Bronchial epithelial cell (primary cell): ENCODE results near the gene CHCHD6. TPM values are rescaled to one million over a fixed set of nuclear protein-coding genes. Genes with fewer than 3 reads are reported as not detected.

Experiments used
- DNase-seq: peaks from one replicate; pipeline ENCODE4 v3.0.0-alpha.2; 2010; ENCODE audit warnings: low read depth
- FAIRE-seq: peaks from 2 replicates; lab custom pipeline; 2011; peaks lifted over from hg19 to GRCh38; lab: Jason Lieb, UNC
- H3K27me3 ChIP-seq: 2 replicates; pipeline ENCODE4 v1.5.1; 2011; ENCODE audit warnings: low read length; ENCODE audit not compliant: control insufficient read depth, insufficient read depth
- H3K36me3 ChIP-seq: 2 replicates; pipeline ENCODE4 v1.5.1; 2011; ENCODE audit warnings: low read length; ENCODE audit not compliant: control insufficient read depth, insufficient read depth
- H3K4me3 ChIP-seq: 2 replicates; pipeline ENCODE4 v1.5.1; 2011; ENCODE audit warnings: mild to moderate bottlenecking, low read depth, low read length, control low read depth
- total RNA-seq: library from RNA; depleted of rRNA; stranded (reverse); fragments of >200 nt; gene quantifications from 2 replicates; pipeline ENCODE4 v1.2.1, GENCODE V29; 2014
- TF ChIP-seq, protein P1 (sequence below): IDR thresholded peaks from 2 replicates; pipeline ENCODE4 v1.5.1; 2011; ENCODE audit warnings: mild to moderate bottlenecking, moderate library complexity, low read length, control low read depth, inconsistent platforms; ENCODE audit not compliant: insufficient read depth, severe bottlenecking

The CHCHD6 gene
- total RNA-seq, 1 donor from 2014 or later = 25.5 TPM

DNA sequence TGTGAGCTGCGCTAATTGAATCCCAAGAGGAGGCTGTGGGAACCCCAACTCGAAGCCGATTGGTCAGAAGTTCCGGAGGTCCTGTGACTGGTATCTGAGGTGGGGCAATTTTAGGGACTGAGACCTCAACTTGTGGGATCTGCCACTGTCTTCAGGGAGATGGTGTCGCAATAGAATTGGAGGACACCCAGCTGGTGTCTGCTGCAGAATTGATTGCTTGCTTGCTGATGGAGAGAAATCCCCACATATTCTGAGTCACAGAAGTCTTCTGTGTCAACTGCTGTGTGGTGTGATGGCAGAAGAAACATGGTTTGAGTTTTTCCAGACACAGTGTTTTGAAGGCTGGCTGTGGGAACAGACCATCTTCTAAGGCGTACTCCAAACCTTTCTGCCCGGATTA, 179.2 kb downstream of the CHCHD6 start:
- H3K36me3 ChIP-seq = no peaks in the 10 kb centered on the region
- DNase-seq = no peak
- FAIRE-seq = no peak
- TF ChIP-seq, protein P1, sequence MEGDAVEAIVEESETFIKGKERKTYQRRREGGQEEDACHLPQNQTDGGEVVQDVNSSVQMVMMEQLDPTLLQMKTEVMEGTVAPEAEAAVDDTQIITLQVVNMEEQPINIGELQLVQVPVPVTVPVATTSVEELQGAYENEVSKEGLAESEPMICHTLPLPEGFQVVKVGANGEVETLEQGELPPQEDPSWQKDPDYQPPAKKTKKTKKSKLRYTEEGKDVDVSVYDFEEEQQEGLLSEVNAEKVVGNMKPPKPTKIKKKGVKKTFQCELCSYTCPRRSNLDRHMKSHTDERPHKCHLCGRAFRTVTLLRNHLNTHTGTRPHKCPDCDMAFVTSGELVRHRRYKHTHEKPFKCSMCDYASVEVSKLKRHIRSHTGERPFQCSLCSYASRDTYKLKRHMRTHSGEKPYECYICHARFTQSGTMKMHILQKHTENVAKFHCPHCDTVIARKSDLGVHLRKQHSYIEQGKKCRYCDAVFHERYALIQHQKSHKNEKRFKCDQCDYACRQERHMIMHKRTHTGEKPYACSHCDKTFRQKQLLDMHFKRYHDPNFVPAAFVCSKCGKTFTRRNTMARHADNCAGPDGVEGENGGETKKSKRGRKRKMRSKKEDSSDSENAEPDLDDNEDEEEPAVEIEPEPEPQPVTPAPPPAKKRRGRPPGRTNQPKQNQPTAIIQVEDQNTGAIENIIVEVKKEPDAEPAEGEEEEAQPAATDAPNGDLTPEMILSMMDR = no peak
- no peak overlapping the region for H3K4me3 ChIP-seq
- no peaks in the 10 kb centered on the region for H3K27me3 ChIP-seq

DNA sequence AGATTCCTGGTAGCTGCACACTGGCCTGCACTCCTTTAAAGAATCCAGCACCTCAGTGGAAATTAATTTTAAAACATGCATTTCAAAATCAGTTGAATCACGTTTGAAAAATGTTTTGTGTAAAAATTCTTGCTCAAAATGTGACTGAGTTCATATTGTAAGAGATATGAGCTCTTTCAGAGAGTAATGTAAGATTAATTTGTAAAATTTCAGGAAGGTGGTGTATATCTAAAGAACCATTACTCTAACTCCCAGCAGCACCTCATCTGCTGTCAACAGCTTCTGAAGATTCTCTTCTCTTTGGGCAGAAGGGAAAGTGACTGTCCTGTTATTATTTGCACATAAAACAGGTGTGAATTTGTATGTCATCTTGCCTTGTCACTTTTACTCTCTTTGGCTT, 181.4 kb downstream of the CHCHD6 start:
- FAIRE-seq = no peak
- no peak overlapping the region for H3K4me3 ChIP-seq
- no peaks in the 10 kb centered on the region for H3K27me3 ChIP-seq
- TF ChIP-seq, protein P1 = no peak
- H3K36me3 ChIP-seq = no peaks in the 10 kb centered on the region
- no peak for DNase-seq

DNA sequence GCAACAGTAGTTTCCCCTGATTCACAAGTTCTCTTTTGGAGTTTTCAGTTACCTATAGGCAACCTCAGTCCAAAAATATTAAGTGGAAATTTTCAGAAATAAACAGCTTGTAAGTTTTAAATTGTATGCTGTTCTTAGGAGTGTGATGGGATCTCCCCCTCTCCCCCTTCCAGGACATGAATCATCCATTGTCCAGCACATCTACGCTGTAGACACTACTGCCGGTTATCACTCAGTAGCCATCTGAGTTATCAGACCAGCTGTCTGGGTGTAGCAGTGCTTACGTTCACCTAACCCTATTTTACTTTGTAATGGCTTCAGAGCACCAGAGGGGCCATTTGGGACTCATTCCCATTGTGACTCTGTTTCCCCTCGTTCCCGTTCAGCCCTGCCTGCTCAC, 182.2 kb downstream of the CHCHD6 start:
- DNase-seq (peak; percentile 12), FAIRE-seq (no peak)
- H3K4me3 ChIP-seq = no peak overlapping the region
- TF ChIP-seq, protein P1 = no peak
- no peaks in the 10 kb centered on the region for H3K27me3 ChIP-seq
- no peaks in the 10 kb centered on the region for H3K36me3 ChIP-seq

DNA sequence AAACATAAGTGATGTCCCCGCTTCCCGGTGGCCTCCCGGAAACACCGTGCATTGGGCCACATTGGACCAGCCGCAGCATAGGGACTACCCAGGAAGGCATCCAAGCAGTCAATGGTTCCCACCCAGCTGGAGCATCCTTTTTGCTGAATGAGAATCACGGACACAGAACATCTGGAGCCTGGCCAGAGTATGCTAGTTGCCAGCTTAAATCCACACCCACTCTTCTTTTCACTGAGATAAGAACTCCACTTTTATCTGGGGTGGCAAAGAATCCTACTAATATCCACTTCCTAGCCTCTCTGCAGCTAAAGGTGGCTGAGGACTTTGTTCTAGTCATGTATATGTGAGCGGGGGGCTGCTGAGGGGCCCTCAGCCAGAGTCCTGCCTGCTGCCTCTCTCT, 183.6 kb downstream of the CHCHD6 start:
- no peaks in the 10 kb centered on the region for H3K27me3 ChIP-seq
- no peak overlapping the region for H3K4me3 ChIP-seq
- no peaks in the 10 kb centered on the region for H3K36me3 ChIP-seq
- FAIRE-seq (peak; percentile 32), DNase-seq (no peak)
- TF ChIP-seq, protein P1 = no peak

DNA sequence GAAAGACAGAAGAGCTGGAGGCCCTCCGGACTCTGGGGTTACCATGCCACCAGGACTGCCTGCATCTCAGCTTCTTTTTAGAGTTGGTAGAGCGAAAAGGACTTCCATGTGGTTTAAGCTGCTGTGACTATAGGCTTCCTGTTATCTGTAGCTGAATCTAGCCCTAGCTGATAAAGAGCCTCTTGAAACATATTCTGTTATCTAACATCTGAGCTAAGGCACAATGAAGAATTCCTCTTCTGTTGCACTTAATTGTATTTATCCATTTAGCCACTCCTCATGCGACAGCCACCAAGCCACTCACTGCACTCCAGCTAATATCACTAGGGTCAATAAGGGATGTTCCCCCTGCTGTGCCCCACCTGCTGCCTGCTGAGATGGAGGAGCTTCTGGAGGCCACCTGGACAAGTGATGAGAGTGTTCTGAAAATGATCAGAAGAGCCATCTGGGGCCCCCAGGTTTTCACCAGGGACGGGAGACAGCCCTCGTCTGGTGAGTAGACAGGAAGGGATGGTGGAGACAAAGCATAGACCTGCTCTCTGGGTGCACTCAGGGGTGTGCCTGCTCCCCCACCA, 184.2 kb downstream of the CHCHD6 start:
- TF ChIP-seq, protein P1 = no peak
- DNase-seq (no peak), FAIRE-seq (no peak)
- H3K4me3 ChIP-seq = no peak overlapping the region
- no peaks in the 10 kb centered on the region for H3K36me3 ChIP-seq
- H3K27me3 ChIP-seq = no peaks in the 10 kb centered on the region
